H9 (cell line): ENCODE results near the gene LMBRD2. TPM values are rescaled to one million over a fixed set of nuclear protein-coding genes. Genes with fewer than 3 reads are reported as not detected.

Experiments used
- DNase-seq: peaks from one replicate; pipeline ENCODE4 v3.0.0-alpha.2; 2017
- H2AFZ ChIP-seq: one replicate; pipeline ENCODE4 v1.6.1; 2013; ENCODE audit warnings: mild to moderate bottlenecking, low read length, control low read depth, moderate library complexity
- H2AK5ac ChIP-seq: 2 replicates; pipeline ENCODE4 v1.6.1; 2013; ENCODE audit warnings: low read length, control low read depth, mixed read lengths; ENCODE audit not compliant: insufficient read length
- H2BK120ac ChIP-seq: one replicate; pipeline ENCODE4 v1.6.1; 2013; ENCODE audit warnings: low read depth, mild to moderate bottlenecking, low read length, control low read depth, inconsistent platforms; ENCODE audit not compliant: poor library complexity, severe bottlenecking
- H2BK12ac ChIP-seq: 2 replicates; pipeline ENCODE4 v1.6.1; 2013; ENCODE audit warnings: low read length, control low read depth, mixed read lengths, low read depth; ENCODE audit not compliant: insufficient read length
- H2BK15ac ChIP-seq: 2 replicates; pipeline ENCODE4 v1.6.1; 2013; ENCODE audit warnings: low read depth, low read length, control low read depth
- H2BK20ac ChIP-seq: one replicate; pipeline ENCODE4 v1.6.1; 2013; ENCODE audit warnings: low read depth, mild to moderate bottlenecking, low read length, control low read depth, inconsistent platforms; ENCODE audit not compliant: poor library complexity, severe bottlenecking
- H2BK5ac ChIP-seq: 2 replicates; pipeline ENCODE4 v1.6.1; 2013; ENCODE audit warnings: low read length, control low read depth, mixed read lengths; ENCODE audit not compliant: insufficient read length
- H3K14ac ChIP-seq: 2 replicates; pipeline ENCODE4 v1.6.1; 2013; ENCODE audit warnings: low read length, control low read depth; ENCODE audit not compliant: insufficient read depth
- H3K18ac ChIP-seq: 2 replicates; pipeline ENCODE4 v1.6.1; 2013; ENCODE audit warnings: low read depth, mild to moderate bottlenecking, mixed read lengths, low read length, control low read depth; ENCODE audit not compliant: insufficient read length
- H3K23ac ChIP-seq: 2 replicates; pipeline ENCODE4 v1.6.1; 2013; ENCODE audit warnings: low read length, control low read depth, mixed read lengths, low read depth; ENCODE audit not compliant: insufficient read length
- H3K23me2 ChIP-seq: 2 replicates; pipeline ENCODE4 v1.6.1; 2013; ENCODE audit warnings: low read depth, mild to moderate bottlenecking, mixed read lengths, low read length, control low read depth; ENCODE audit not compliant: insufficient read length, poor library complexity, severe bottlenecking
- H3K27ac ChIP-seq: 2 replicates; pipeline ENCODE4 v1.5.1; 2013; ENCODE audit warnings: low read length, control low read depth, mixed read lengths, low read depth; ENCODE audit not compliant: insufficient read length
- H3K27me3 ChIP-seq: 2 replicates; pipeline ENCODE4 v1.6.1; 2013; ENCODE audit warnings: low read length, control low read depth, inconsistent platforms; ENCODE audit not compliant: insufficient read depth
- H3K4ac ChIP-seq: 2 replicates; pipeline ENCODE4 v1.6.1; 2013; ENCODE audit warnings: low read depth, mild to moderate bottlenecking, control low read depth, inconsistent platforms, low read length, moderate library complexity
- H3K4me1 ChIP-seq: 2 replicates; pipeline ENCODE4 v1.6.1; 2013; ENCODE audit warnings: low read length, control low read depth, inconsistent platforms; ENCODE audit not compliant: insufficient read depth
- H3K4me2 ChIP-seq: 2 replicates; pipeline ENCODE4 v1.6.1; 2013; ENCODE audit warnings: low read length, control low read depth, mixed read lengths; ENCODE audit not compliant: insufficient read length, insufficient read depth
- H3K56ac ChIP-seq: 2 replicates; pipeline ENCODE4 v1.6.1; 2013; ENCODE audit warnings: low read depth, mild to moderate bottlenecking, mixed read lengths, low read length, control low read depth; ENCODE audit not compliant: insufficient read length
- H3K79me1 ChIP-seq: 2 replicates; pipeline ENCODE4 v1.6.1; 2013; ENCODE audit warnings: low read depth, mild to moderate bottlenecking, moderate library complexity, low read length, control low read depth, inconsistent platforms; ENCODE audit not compliant: insufficient read depth, poor library complexity, severe bottlenecking
- H3K79me2 ChIP-seq: 2 replicates; pipeline ENCODE4 v1.6.1; 2013; ENCODE audit warnings: low read length, control low read depth, inconsistent platforms; ENCODE audit not compliant: insufficient read depth
- H3K9ac ChIP-seq: 2 replicates; pipeline ENCODE4 v1.6.1; 2013; ENCODE audit warnings: low read length, control low read depth, mixed read lengths; ENCODE audit not compliant: insufficient read length; ENCODE audit errors: extremely low read depth
- H3K9me3 ChIP-seq: one replicate; pipeline ENCODE4 v1.6.1; 2013; ENCODE audit warnings: low read depth, low read length, inconsistent platforms; ENCODE audit not compliant: control insufficient read depth
- H3T11ph ChIP-seq: one replicate; pipeline ENCODE4 v1.6.1; 2013; ENCODE audit warnings: mild to moderate bottlenecking, low read length, control low read depth, inconsistent platforms
- H4K20me1 ChIP-seq: one replicate; pipeline ENCODE4 v1.6.1; 2013; ENCODE audit not compliant: control insufficient read depth, insufficient read length, insufficient read depth
- H4K5ac ChIP-seq: 2 replicates; pipeline ENCODE4 v1.6.1; 2013; ENCODE audit warnings: low read depth, mild to moderate bottlenecking, mixed read lengths, low read length, control low read depth; ENCODE audit not compliant: insufficient read length
- H4K8ac ChIP-seq: replicated peaks from 2 replicates; pipeline ENCODE4 v1.6.1; 2013; ENCODE audit warnings: low read length, control low read depth, mixed read lengths, low read depth; ENCODE audit not compliant: insufficient read length
- H4K91ac ChIP-seq: 2 replicates; pipeline ENCODE4 v1.6.1; 2013; ENCODE audit warnings: low read depth, mild to moderate bottlenecking, moderate library complexity, mixed read lengths, low read length, control low read depth; ENCODE audit not compliant: insufficient read length
- H3K27ac Mint-ChIP-seq, 3 experiments: 2 replicates in 2 of 3; 3 replicates in 1 of 3; pipeline ENCODE4 v1.8.0; 2020 to 2021; ENCODE audit warnings: mixed read lengths in 3 of 3, mild to moderate bottlenecking in 1 of 3, moderate library complexity in 1 of 3
- H3K27me3 Mint-ChIP-seq: 2 replicates; pipeline ENCODE4 v1.8.0; 2021; ENCODE audit warnings: low read depth, mild to moderate bottlenecking, moderate library complexity, mixed read lengths
- H3K36me3 Mint-ChIP-seq, 3 experiments: 2 replicates in 2 of 3; 3 replicates in 1 of 3; pipeline ENCODE4 v1.8.0; 2020 to 2021; ENCODE audit warnings: low read depth in 3 of 3, mixed read lengths in 3 of 3; ENCODE audit not compliant: insufficient read depth in 1 of 3
- H3K4me1 Mint-ChIP-seq, 2 experiments: 2 replicates each; pipeline ENCODE4 v1.8.0; 2020; ENCODE audit warnings: mixed read lengths in 2 of 2
- H3K4me3 Mint-ChIP-seq, 2 experiments: 2 replicates in 1 of 2; 3 replicates in 1 of 2; pipeline ENCODE4 v1.8.0; 2020 to 2021; ENCODE audit warnings: mild to moderate bottlenecking in 2 of 2, mixed read lengths in 2 of 2, moderate library complexity in 1 of 2
- H3K9me3 Mint-ChIP-seq, 2 experiments: 2 replicates in 1 of 2; 3 replicates in 1 of 2; pipeline ENCODE4 v1.8.0; 2020; ENCODE audit warnings: mild to moderate bottlenecking in 2 of 2, mixed read lengths in 2 of 2, moderate library complexity in 1 of 2
- WGBS: extraction: QIAGEN DNeasy Blood & Tissue Kit; methylation state at CpG from one replicate; pipeline ENCODE4 v1.1.7; 2013; ENCODE audit warnings: missing lambda C conversion rate, low lambda C conversion rate, mixed read lengths; ENCODE audit not compliant: insufficient read length; ENCODE audit errors: extremely low coverage; 5-methylcytosine and 5-hydroxymethylcytosine counted together
- total RNA-seq: library from RNA; stranded (reverse); gene quantifications from 2 replicates; pipeline ENCODE4 v1.2.1, GENCODE V29; 2021
- TF ChIP-seq, protein P1 (sequence below): fragments of 200-600 bp; sonication (generic); conservative IDR thresholded peaks from 3 replicates; pipeline ENCODE4 v1.8.0; 2021; ENCODE audit warnings: antibody characterized with exemption, mild to moderate bottlenecking

LMBRD2 gene
- total RNA-seq, 1 experiment from 2014 or later = 5.3 TPM

DNA sequence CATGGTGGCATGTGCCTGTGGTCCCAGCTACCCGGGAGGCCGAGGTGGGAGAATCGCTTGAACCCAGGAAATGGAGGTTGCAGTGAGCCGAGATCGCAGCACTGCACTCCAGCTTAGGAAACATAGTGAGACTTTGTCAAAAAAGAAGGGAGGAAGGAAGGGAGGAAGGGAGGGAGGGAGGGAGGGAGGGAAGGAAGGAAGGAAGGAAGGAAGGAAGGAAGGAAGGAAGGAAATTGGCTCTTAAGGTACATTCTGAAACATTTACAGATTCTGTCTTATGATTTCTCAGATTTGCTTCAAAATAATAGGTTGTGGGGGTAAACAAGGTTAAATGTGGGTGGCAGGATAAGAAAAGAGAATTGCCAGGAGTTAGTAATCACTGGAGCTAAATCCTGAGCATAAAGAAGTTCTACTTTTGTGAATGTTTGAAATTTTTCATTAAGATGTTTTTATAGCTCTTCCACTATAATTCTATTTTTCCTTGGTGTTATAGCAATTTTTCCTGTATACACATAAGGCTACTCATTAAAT is 82.9 kb downstream of the LMBRD2 start:
- H3K4me1 Mint-ChIP-seq = peaks cover 21 to 25% of the 10 kb centered on the region in 2 experiments
- H3K14ac ChIP-seq = no peak overlapping the region
- H3K27me3 ChIP-seq = no peaks in the 10 kb centered on the region
- no peak overlapping the region for H3K56ac ChIP-seq
- H2BK20ac ChIP-seq = no peak overlapping the region
- no peaks in the 10 kb centered on the region; a peak in 1 of 5 replicates for H3K9me3 Mint-ChIP-seq
- TF ChIP-seq, protein P1, sequence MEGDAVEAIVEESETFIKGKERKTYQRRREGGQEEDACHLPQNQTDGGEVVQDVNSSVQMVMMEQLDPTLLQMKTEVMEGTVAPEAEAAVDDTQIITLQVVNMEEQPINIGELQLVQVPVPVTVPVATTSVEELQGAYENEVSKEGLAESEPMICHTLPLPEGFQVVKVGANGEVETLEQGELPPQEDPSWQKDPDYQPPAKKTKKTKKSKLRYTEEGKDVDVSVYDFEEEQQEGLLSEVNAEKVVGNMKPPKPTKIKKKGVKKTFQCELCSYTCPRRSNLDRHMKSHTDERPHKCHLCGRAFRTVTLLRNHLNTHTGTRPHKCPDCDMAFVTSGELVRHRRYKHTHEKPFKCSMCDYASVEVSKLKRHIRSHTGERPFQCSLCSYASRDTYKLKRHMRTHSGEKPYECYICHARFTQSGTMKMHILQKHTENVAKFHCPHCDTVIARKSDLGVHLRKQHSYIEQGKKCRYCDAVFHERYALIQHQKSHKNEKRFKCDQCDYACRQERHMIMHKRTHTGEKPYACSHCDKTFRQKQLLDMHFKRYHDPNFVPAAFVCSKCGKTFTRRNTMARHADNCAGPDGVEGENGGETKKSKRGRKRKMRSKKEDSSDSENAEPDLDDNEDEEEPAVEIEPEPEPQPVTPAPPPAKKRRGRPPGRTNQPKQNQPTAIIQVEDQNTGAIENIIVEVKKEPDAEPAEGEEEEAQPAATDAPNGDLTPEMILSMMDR = no peak
- H3K9me3 ChIP-seq = no peaks in the 10 kb centered on the region
- no peak overlapping the region for H4K8ac ChIP-seq
- H3K4me2 ChIP-seq = no peak overlapping the region
- H2AK5ac ChIP-seq = no peak overlapping the region
- no peak overlapping the region for H3K27ac Mint-ChIP-seq
- no peak overlapping the region for H2BK12ac ChIP-seq
- no peak overlapping the region for H4K91ac ChIP-seq
- H3K18ac ChIP-seq = no peak overlapping the region
- H2BK15ac ChIP-seq = no peak overlapping the region
- H3K79me2 ChIP-seq = no peaks in the 10 kb centered on the region
- H3K4ac ChIP-seq = no peak overlapping the region
- no peaks in the 10 kb centered on the region for H4K20me1 ChIP-seq
- H2BK120ac ChIP-seq = no peak overlapping the region
- H3K4me3 Mint-ChIP-seq = no peak overlapping the region
- peaks cover under 1 to 6% (median 3%) of the 10 kb centered on the region in 3 experiments; a peak in 4 of 7 replicates for H3K36me3 Mint-ChIP-seq
- no peak overlapping the region for H4K5ac ChIP-seq
- H2BK5ac ChIP-seq = no peak overlapping the region
- DNase-seq = no peak
- H3K79me1 ChIP-seq = no peaks in the 10 kb centered on the region
- no peak overlapping the region for H2AFZ ChIP-seq
- peaks cover 24% of the 10 kb centered on the region for H3K27me3 Mint-ChIP-seq
- no CpG with 5 or more reads among the region's 5 CpGs for WGBS
- peaks cover 5% of the 10 kb centered on the region for H3K23me2 ChIP-seq
- no peak overlapping the region for H3K27ac ChIP-seq
- H3K9ac ChIP-seq = no peak overlapping the region
- no peak overlapping the region for H3K23ac ChIP-seq
- no peaks in the 10 kb centered on the region for H3K4me1 ChIP-seq
- no peak overlapping the region for H3T11ph ChIP-seq
